WTC11 (cell line): Measurements from ENCODE around the gene SEMA6D.

ENCODE experiments used
- CBFB ChIP-seq: sonication (generic); formaldehyde crosslinking; IDR thresholded peaks from 2 replicates; pipeline ENCODE4 v1.8.1; 2022; ENCODE audit warnings: mild to moderate bottlenecking, low read depth, missing genetic modification reagents
- CTCF ChIP-seq: fragments of 200-600 bp; IDR thresholded peaks from 2 replicates; pipeline ENCODE4 v1.8.0; 2022; ENCODE audit warnings: antibody characterized with exemption
- MAX ChIP-seq: sonication (generic); formaldehyde crosslinking; IDR thresholded peaks from 2 replicates; pipeline ENCODE4 v1.8.0; 2022; ENCODE audit warnings: mild to moderate bottlenecking, missing genetic modification reagents
- NFYB ChIP-seq: sonication (generic); formaldehyde crosslinking; conservative IDR thresholded peaks from 2 replicates; pipeline ENCODE4 v1.8.0; 2022; ENCODE audit warnings: low read depth, missing genetic modification reagents

- TF ChIP-seq CTCF (no peak), CBFB (CRISPR knock-in tag) (no peak), MAX (no peak), NFYB (CRISPR knock-in tag) (no peak)
Measured at GRCh38 chr15:47717036-47717612, at the start of gene SEMA6D.
